SU-DHL-6 (cell line): ENCODE results near the gene SERAC1.

Source experiments
- H2AFZ ChIP-seq: fragments of 200-600 bp; sonication (generic); 2 replicates; pipeline ENCODE4 v1.6.1; 2014; ENCODE audit warnings: low read depth, mild to moderate bottlenecking, moderate library complexity, mixed read lengths, antibody characterized with exemption, low read length; ENCODE audit not compliant: severe bottlenecking
- H3F3A ChIP-seq: fragments of 200-600 bp; shearing (Covaris generic); 2 replicates; pipeline ENCODE4 v1.6.0; 2016; ENCODE audit warnings: antibody characterized with exemption, mild to moderate bottlenecking; ENCODE audit not compliant: insufficient read depth
- H3K27ac ChIP-seq: fragments of 200-600 bp; sonication (generic); 2 replicates; pipeline ENCODE4 v1.5.1; 2016; ENCODE audit warnings: low read depth, mild to moderate bottlenecking, low read length, moderate library complexity, mixed read lengths
- H3K27me3 ChIP-seq: fragments of 200-600 bp; sonication (generic), shearing (Covaris generic); 2 replicates; pipeline ENCODE4 v1.6.0; 2014; ENCODE audit warnings: mild to moderate bottlenecking, low read length
- H3K36me3 ChIP-seq: fragments of 200-600 bp; sonication (generic); 2 replicates; pipeline ENCODE4 v1.6.1; 2014; ENCODE audit warnings: mild to moderate bottlenecking, low read length, mixed read lengths
- H3K4me2 ChIP-seq: fragments of 300-600, 200-600 bp; shearing (Covaris generic), sonication (generic); 2 replicates; pipeline ENCODE4 v1.6.0; 2014; ENCODE audit warnings: low read length, low read depth, mild to moderate bottlenecking; ENCODE audit not compliant: poor library complexity, severe bottlenecking
- H3K4me3 ChIP-seq: fragments of 200-600 bp; sonication (generic); 2 replicates; pipeline ENCODE4 v1.5.1; 2014; ENCODE audit warnings: antibody characterized with exemption, low read length, mild to moderate bottlenecking, mixed read lengths; ENCODE audit not compliant: insufficient read depth, poor library complexity, severe bottlenecking
- H3K79me2 ChIP-seq: fragments of 200-600 bp; sonication (generic); 2 replicates; pipeline ENCODE4 v1.6.1; 2014; ENCODE audit warnings: mild to moderate bottlenecking, low read length, moderate library complexity; ENCODE audit not compliant: insufficient read depth
- H3K9ac ChIP-seq: fragments of 200-600 bp; sonication (generic); 2 replicates; pipeline ENCODE4 v1.7.0; 2014; ENCODE audit warnings: mild to moderate bottlenecking, low read length
- H3K9me2 ChIP-seq: fragments of 200-600 bp; sonication (generic); replicated peaks from 2 replicates; pipeline ENCODE4 v1.6.1; 2014; ENCODE audit warnings: low read length; ENCODE audit not compliant: insufficient read depth
- H3K9me3 ChIP-seq: fragments of 200-600 bp; sonication (generic); 2 replicates; pipeline ENCODE4 v1.6.1; 2014; ENCODE audit warnings: low read length, mixed read lengths; ENCODE audit not compliant: insufficient read depth
- H4K20me1 ChIP-seq: fragments of 200-600 bp; sonication (generic); 2 replicates; pipeline ENCODE4 v1.6.1; 2014; ENCODE audit warnings: low read depth, mild to moderate bottlenecking, antibody characterized with exemption, low read length, moderate library complexity, mixed read lengths
- CTCF ChIP-seq: fragments of 200-600 bp; sonication (generic); IDR thresholded peaks from one replicate; pipeline ENCODE4 v1.5.1; 2017; ENCODE audit warnings: antibody characterized with exemption, mild to moderate bottlenecking, low read length, moderate library complexity; ENCODE audit not compliant: insufficient read depth, poor library complexity, severe bottlenecking
- EZH2phosphoT487 ChIP-seq: fragments of 200-600 bp; sonication (generic), shearing (Covaris generic); conservative IDR thresholded peaks from 2 replicates; pipeline ENCODE4 v1.6.1; 2018; ENCODE audit warnings: mild to moderate bottlenecking, antibody characterized with exemption, low read length, moderate library complexity, mixed read lengths

Gene SERAC1

GRCh38 chr6:158115508-158115907, 52.6 kb downstream of the SERAC1 start:
- Histone ChIP-seq H3F3A (no peaks in the 10 kb centered on the region), H3K79me2 (no peaks in the 10 kb centered on the region), H3K9me2 (no peaks in the 10 kb centered on the region), H3K27ac (no peak overlapping the region), H3K27me3 (no peaks in the 10 kb centered on the region), H4K20me1 (no peaks in the 10 kb centered on the region), H3K4me2 (no peak overlapping the region), H3K9ac (no peak overlapping the region), H2AFZ (no peak overlapping the region), H3K9me3 (no peaks in the 10 kb centered on the region), H3K4me3 (no peak overlapping the region), H3K36me3 (no peaks in the 10 kb centered on the region)
- TF ChIP-seq EZH2phosphoT487 (no peak), CTCF (no peak)

GRCh38 chr6:158115102-158115501, 53.0 kb downstream of the SERAC1 start:
- Histone ChIP-seq H3K27ac (no peak overlapping the region), H3K9me2 (no peaks in the 10 kb centered on the region), H3K79me2 (no peaks in the 10 kb centered on the region), H3K27me3 (no peaks in the 10 kb centered on the region), H3K9ac (no peak overlapping the region), H3F3A (no peaks in the 10 kb centered on the region), H3K4me3 (no peak overlapping the region), H2AFZ (no peak overlapping the region), H3K36me3 (no peaks in the 10 kb centered on the region), H4K20me1 (no peaks in the 10 kb centered on the region), H3K4me2 (no peak overlapping the region), H3K9me3 (no peaks in the 10 kb centered on the region)
- TF ChIP-seq CTCF (no peak), EZH2phosphoT487 (no peak)

GRCh38 chr6:158113802-158114201, 54.3 kb downstream of the SERAC1 start:
- H3K4me3 ChIP-seq = no peak overlapping the region
- H3F3A ChIP-seq = no peaks in the 10 kb centered on the region
- no peak overlapping the region for H3K9ac ChIP-seq
- no peaks in the 10 kb centered on the region for H3K9me2 ChIP-seq
- H3K27me3 ChIP-seq = no peaks in the 10 kb centered on the region
- no peaks in the 10 kb centered on the region for H3K79me2 ChIP-seq
- H3K4me2 ChIP-seq = no peak overlapping the region
- H4K20me1 ChIP-seq = no peaks in the 10 kb centered on the region
- no peaks in the 10 kb centered on the region for H3K9me3 ChIP-seq
- no peak for TF ChIP-seq CTCF
- TF ChIP-seq EZH2phosphoT487 = no peak
- H2AFZ ChIP-seq = no peak overlapping the region
- no peaks in the 10 kb centered on the region for H3K36me3 ChIP-seq
- no peak overlapping the region for H3K27ac ChIP-seq

- H3K36me3 ChIP-seq = no peaks in the 10 kb centered on the region
- no peaks in the 10 kb centered on the region for H3F3A ChIP-seq
- no peak overlapping the region for H2AFZ ChIP-seq
- H3K27me3 ChIP-seq = no peaks in the 10 kb centered on the region
- no peaks in the 10 kb centered on the region for H3K79me2 ChIP-seq
- TF ChIP-seq EZH2phosphoT487 (no peak), CTCF (no peak)
- H3K9ac ChIP-seq = no peak overlapping the region
- H3K9me3 ChIP-seq = no peaks in the 10 kb centered on the region
- no peaks in the 10 kb centered on the region for H4K20me1 ChIP-seq
- no peak overlapping the region for H3K4me2 ChIP-seq
- no peak overlapping the region for H3K27ac ChIP-seq
- H3K9me2 ChIP-seq = no peaks in the 10 kb centered on the region
- H3K4me3 ChIP-seq = no peak overlapping the region
These were observed 56.1 kb downstream of the SERAC1 start for GRCh38 chr6:158111987-158112386.
